Loucy (cell line): Measurements from ENCODE around the gene TRABD2B.

Experiments
- CTCF ChIP-seq: fragments of 200-600 bp; sonication (generic); conservative IDR thresholded peaks from 2 replicates; pipeline ENCODE4 v1.5.1; 2014; ENCODE audit warnings: mild to moderate bottlenecking, antibody characterized with exemption, low read length
- EZH2phosphoT487 ChIP-seq: fragments of 200-600 bp; IDR thresholded peaks from 2 replicates; pipeline ENCODE4 v1.6.1; 2018; ENCODE audit warnings: antibody characterized with exemption, mild to moderate bottlenecking, moderate library complexity, borderline replicate concordance

- TF ChIP-seq CTCF: no peak
- TF ChIP-seq EZH2phosphoT487: no peak
Observed at GRCh38 chr1:47782414-47783166, 214.6 kb downstream of the TRABD2B start.
